Liver (tissue), 9 donors: ENCODE results near the gene PIGO. TPM values are rescaled to one million over a fixed set of nuclear protein-coding genes. Genes with fewer than 3 reads are reported as not detected.

Source experiments
- DNase-seq: peaks from one replicate; pipeline ENCODE4 v3.0.0-alpha.2; 2017; ENCODE audit warnings: low spot score
- H3K27ac ChIP-seq, 2 donors: one replicate each; pipeline ENCODE4 v1.7.0; 2013; ENCODE audit warnings: inconsistent platforms in 2 of 2, low read length in 2 of 2, control low read depth in 1 of 2, low read depth in 1 of 2, mild to moderate bottlenecking in 1 of 2
- H3K27me3 ChIP-seq, 4 donors: one replicate each; pipeline versions ENCODE4 v1.6.1 to v1.7.0; 2013; ENCODE audit warnings: low read length in 3 of 4, inconsistent platforms in 1 of 4, mild to moderate bottlenecking in 1 of 4, moderate library complexity in 1 of 4; ENCODE audit not compliant: control insufficient read depth in 4 of 4, insufficient read depth in 4 of 4
- H3K36me3 ChIP-seq, 4 donors: one replicate each; pipeline versions ENCODE4 v1.6.1 to v1.7.0; 2013; ENCODE audit warnings: low read length in 3 of 4, mild to moderate bottlenecking in 3 of 4, low read depth in 1 of 4, moderate library complexity in 1 of 4; ENCODE audit not compliant: control insufficient read depth in 4 of 4, insufficient read depth in 3 of 4
- H3K4me1 ChIP-seq, 4 donors: one replicate each; pipeline versions ENCODE4 v1.6.1 to v1.7.0; 2013; ENCODE audit warnings: low read length in 3 of 4, mild to moderate bottlenecking in 3 of 4, moderate library complexity in 1 of 4; ENCODE audit not compliant: control insufficient read depth in 4 of 4, insufficient read depth in 4 of 4
- H3K4me3 ChIP-seq, 3 donors: one replicate each; pipeline versions ENCODE4 v1.6.1 to v1.7.0; 2013; ENCODE audit warnings: low read length in 3 of 3, control low read depth in 1 of 3, low read depth in 1 of 3, mild to moderate bottlenecking in 1 of 3
- H3K9ac ChIP-seq, 2 donors: one replicate each; pipeline ENCODE4 v1.7.0; 2013; ENCODE audit warnings: low read length in 2 of 2, mild to moderate bottlenecking in 2 of 2, moderate library complexity in 2 of 2, control low read depth in 1 of 2, low read depth in 1 of 2
- H3K9me3 ChIP-seq, 4 donors: one replicate each; pipeline versions ENCODE4 v1.6.1 to v1.7.0; 2013; ENCODE audit warnings: low read length in 3 of 4; ENCODE audit not compliant: control insufficient read depth in 4 of 4
- CTCF ChIP-seq: fragments of 150-350 bp; IDR thresholded peaks from 2 replicates; pipeline ENCODE4 v1.5.1; 2017; ENCODE audit warnings: improper control_type of control experiment, low read depth, low read length; ENCODE audit not compliant: missing input control
- EGR1 ChIP-seq, 2 donors: IDR thresholded peaks; 2 replicates each; pipeline ENCODE4 v1.6.1; 2016 to 2018; ENCODE audit warnings: antibody characterized with exemption in 2 of 2, low read depth in 2 of 2
- FOXA1 ChIP-seq: IDR thresholded peaks from 2 replicates; pipeline ENCODE4 v1.6.1; 2016; ENCODE audit warnings: antibody characterized with exemption
- FOXA2 ChIP-seq: IDR thresholded peaks from 2 replicates; pipeline ENCODE4 v1.6.1; 2016; ENCODE audit warnings: antibody characterized with exemption
- GABPA ChIP-seq, 2 donors: IDR thresholded peaks in 1 of 2; conservative IDR thresholded peaks in 1 of 2; 2 replicates each; pipeline ENCODE4 v1.6.1; 2016; ENCODE audit warnings: antibody characterized with exemption in 2 of 2, mild to moderate bottlenecking in 1 of 2, moderate library complexity in 1 of 2
- HNF4A ChIP-seq, 2 donors: conservative IDR thresholded peaks; 2 replicates each; pipeline ENCODE4 v1.6.1; 2016; ENCODE audit warnings: antibody characterized with exemption in 2 of 2, mild to moderate bottlenecking in 2 of 2
- HNF4G ChIP-seq: IDR thresholded peaks from 2 replicates; pipeline ENCODE4 v1.6.1; 2016; ENCODE audit warnings: antibody characterized with exemption
- JUND ChIP-seq, 2 donors: IDR thresholded peaks; 2 replicates each; pipeline ENCODE4 v1.6.1; 2016; ENCODE audit warnings: antibody characterized with exemption in 2 of 2
- MAX ChIP-seq: IDR thresholded peaks from 2 replicates; pipeline ENCODE4 v1.6.1; 2016; ENCODE audit warnings: antibody characterized with exemption
- NR2F2 ChIP-seq: IDR thresholded peaks from 2 replicates; pipeline ENCODE4 v1.6.1; 2016; ENCODE audit warnings: antibody characterized with exemption
- RAD21 ChIP-seq, 2 donors: IDR thresholded peaks; 2 replicates each; pipeline ENCODE4 v1.6.1; 2016; ENCODE audit warnings: antibody characterized with exemption in 2 of 2, mild to moderate bottlenecking in 2 of 2
- RXRA ChIP-seq, 2 donors: IDR thresholded peaks; 2 replicates each; pipeline ENCODE4 v1.6.1; 2017 to 2018; ENCODE audit warnings: antibody characterized with exemption in 2 of 2, mild to moderate bottlenecking in 1 of 2
- SP1 ChIP-seq: IDR thresholded peaks from 2 replicates; pipeline ENCODE4 v1.6.1; 2018; ENCODE audit warnings: antibody characterized with exemption, mild to moderate bottlenecking
- TAF1 ChIP-seq: conservative IDR thresholded peaks from 2 replicates; pipeline ENCODE4 v1.6.1; 2016; ENCODE audit warnings: antibody characterized with exemption, mild to moderate bottlenecking
- YY1 ChIP-seq: IDR thresholded peaks from 2 replicates; pipeline ENCODE4 v1.6.1; 2016; ENCODE audit warnings: antibody characterized with exemption, mild to moderate bottlenecking
- WGBS: extraction: QIAGEN DNeasy Blood & Tissue Kit; methylation state at CpG from one replicate; pipeline ENCODE4 v1.1.7; 2013; 5-methylcytosine and 5-hydroxymethylcytosine counted together
- polyA plus RNA-seq, 2 donors: library from polyadenylated mRNA; stranded (reverse) in 1 of 2; unstranded in 1 of 2; fragments of 200-250 nt in 1 of 2; fragments of >200 nt in 1 of 2; fragmentation: Nextera tagmentation in 1 of 2; extraction: Ambion mirVana in 1 of 2; gene quantifications; one replicate each; pipeline versions ENCODE4 v1.2.1 to v1.2.3, GENCODE V29; 2013 to 2015
- total RNA-seq, 2 donors: library from RNA; depleted of rRNA; stranded (reverse); fragments of >200 nt; gene quantifications; one replicate each; pipeline ENCODE4 v1.2.3, GENCODE V29; 2014
- TF ChIP-seq, protein P1 (sequence below): IDR thresholded peaks from 2 replicates; pipeline ENCODE4 v1.6.1; 2016; ENCODE audit warnings: antibody characterized with exemption, mild to moderate bottlenecking
- TF ChIP-seq, protein P2 (sequence below): IDR thresholded peaks from 2 replicates; pipeline ENCODE4 v1.6.1; 2016; ENCODE audit warnings: antibody characterized with exemption
- donor health status: healthy.
- donor health status: healthy.
- donor health status: healthy.
- donor health status: healthy.
- donor health status: healthy.

Gene PIGO
- total and polyA plus RNA-seq, 4 donors: 10.5 to 16.0 (median 15.5) TPM

GRCh38 chr9:35105126-35105525, 8.7 kb upstream of the PIGO start:
- TF ChIP-seq RXRA (IDR thresholded peaks at IDR 0.05): no peak
- TF ChIP-seq CTCF: no peak
- TF ChIP-seq MAX: no peak
- TF ChIP-seq, protein P1, sequence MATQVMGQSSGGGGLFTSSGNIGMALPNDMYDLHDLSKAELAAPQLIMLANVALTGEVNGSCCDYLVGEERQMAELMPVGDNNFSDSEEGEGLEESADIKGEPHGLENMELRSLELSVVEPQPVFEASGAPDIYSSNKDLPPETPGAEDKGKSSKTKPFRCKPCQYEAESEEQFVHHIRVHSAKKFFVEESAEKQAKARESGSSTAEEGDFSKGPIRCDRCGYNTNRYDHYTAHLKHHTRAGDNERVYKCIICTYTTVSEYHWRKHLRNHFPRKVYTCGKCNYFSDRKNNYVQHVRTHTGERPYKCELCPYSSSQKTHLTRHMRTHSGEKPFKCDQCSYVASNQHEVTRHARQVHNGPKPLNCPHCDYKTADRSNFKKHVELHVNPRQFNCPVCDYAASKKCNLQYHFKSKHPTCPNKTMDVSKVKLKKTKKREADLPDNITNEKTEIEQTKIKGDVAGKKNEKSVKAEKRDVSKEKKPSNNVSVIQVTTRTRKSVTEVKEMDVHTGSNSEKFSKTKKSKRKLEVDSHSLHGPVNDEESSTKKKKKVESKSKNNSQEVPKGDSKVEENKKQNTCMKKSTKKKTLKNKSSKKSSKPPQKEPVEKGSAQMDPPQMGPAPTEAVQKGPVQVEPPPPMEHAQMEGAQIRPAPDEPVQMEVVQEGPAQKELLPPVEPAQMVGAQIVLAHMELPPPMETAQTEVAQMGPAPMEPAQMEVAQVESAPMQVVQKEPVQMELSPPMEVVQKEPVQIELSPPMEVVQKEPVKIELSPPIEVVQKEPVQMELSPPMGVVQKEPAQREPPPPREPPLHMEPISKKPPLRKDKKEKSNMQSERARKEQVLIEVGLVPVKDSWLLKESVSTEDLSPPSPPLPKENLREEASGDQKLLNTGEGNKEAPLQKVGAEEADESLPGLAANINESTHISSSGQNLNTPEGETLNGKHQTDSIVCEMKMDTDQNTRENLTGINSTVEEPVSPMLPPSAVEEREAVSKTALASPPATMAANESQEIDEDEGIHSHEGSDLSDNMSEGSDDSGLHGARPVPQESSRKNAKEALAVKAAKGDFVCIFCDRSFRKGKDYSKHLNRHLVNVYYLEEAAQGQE: no peak
- no peak for TF ChIP-seq NR2F2
- no peak for TF ChIP-seq HNF4G
- TF ChIP-seq HNF4A (conservative IDR thresholded peaks at IDR 0.05): no peak
- no peak for TF ChIP-seq YY1
- no peak for TF ChIP-seq JUND (IDR thresholded peaks at IDR 0.05)
- TF ChIP-seq FOXA2: no peak
- TF ChIP-seq SP1: no peak
- TF ChIP-seq EGR1 (IDR thresholded peaks at IDR 0.05; ENCODE audit: low read depth in 2 of 2): no peak
- TF ChIP-seq FOXA1: no peak
- TF ChIP-seq GABPA (IDR thresholded peaks at IDR 0.05 in 1 of 2, conservative IDR thresholded peaks at IDR 0.05 in 1 of 2): no peak
- no peak for TF ChIP-seq TAF1
- no peak for TF ChIP-seq RAD21 (IDR thresholded peaks at IDR 0.05)
- TF ChIP-seq, protein P2, sequence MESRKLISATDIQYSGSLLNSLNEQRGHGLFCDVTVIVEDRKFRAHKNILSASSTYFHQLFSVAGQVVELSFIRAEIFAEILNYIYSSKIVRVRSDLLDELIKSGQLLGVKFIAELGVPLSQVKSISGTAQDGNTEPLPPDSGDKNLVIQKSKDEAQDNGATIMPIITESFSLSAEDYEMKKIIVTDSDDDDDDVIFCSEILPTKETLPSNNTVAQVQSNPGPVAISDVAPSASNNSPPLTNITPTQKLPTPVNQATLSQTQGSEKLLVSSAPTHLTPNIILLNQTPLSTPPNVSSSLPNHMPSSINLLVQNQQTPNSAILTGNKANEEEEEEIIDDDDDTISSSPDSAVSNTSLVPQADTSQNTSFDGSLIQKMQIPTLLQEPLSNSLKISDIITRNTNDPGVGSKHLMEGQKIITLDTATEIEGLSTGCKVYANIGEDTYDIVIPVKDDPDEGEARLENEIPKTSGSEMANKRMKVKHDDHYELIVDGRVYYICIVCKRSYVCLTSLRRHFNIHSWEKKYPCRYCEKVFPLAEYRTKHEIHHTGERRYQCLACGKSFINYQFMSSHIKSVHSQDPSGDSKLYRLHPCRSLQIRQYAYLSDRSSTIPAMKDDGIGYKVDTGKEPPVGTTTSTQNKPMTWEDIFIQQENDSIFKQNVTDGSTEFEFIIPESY: no peak
- Histone ChIP-seq H3K4me3 (no peak overlapping the region), H3K27me3 (no peaks in the 10 kb centered on the region), H3K4me1 (peaks cover 2 to 30% (median 22%) of the 10 kb centered on the region in 4 donors), H3K27ac (no peak overlapping the region), H3K9me3 (no peaks in the 10 kb centered on the region), H3K9ac (no peak overlapping the region), H3K36me3 (peaks cover 12 to 48% (median 21%) of the 10 kb centered on the region in 4 donors)
- 92% methylated on average over 12 of the region's 12 CpGs for WGBS
- no peak for DNase-seq

GRCh38 chr9:35104586-35104985, 8.2 kb upstream of the PIGO start:
- Histone ChIP-seq H3K9me3 (no peaks in the 10 kb centered on the region), H3K27ac (no peak overlapping the region), H3K4me3 (no peak overlapping the region), H3K4me1 (peaks cover 0 to 25% (median 18%) of the 10 kb centered on the region in 4 donors), H3K9ac (no peak overlapping the region), H3K27me3 (no peaks in the 10 kb centered on the region), H3K36me3 (peaks cover 13 to 53% (median 25%) of the 10 kb centered on the region in 4 donors)
- TF ChIP-seq RAD21 (IDR thresholded peaks at IDR 0.05) (no peak), TAF1 (no peak), JUND (IDR thresholded peaks at IDR 0.05) (no peak), NR2F2 (no peak), HNF4G (no peak), MAX (no peak), EGR1 (IDR thresholded peaks at IDR 0.05; ENCODE audit: low read depth in 2 of 2) (no peak), YY1 (no peak), HNF4A (conservative IDR thresholded peaks at IDR 0.05) (no peak), SP1 (no peak), FOXA2 (no peak), CTCF (no peak), RXRA (IDR thresholded peaks at IDR 0.05) (no peak)
- TF ChIP-seq, protein P1: no peak
- DNase-seq: no peak
- 95% methylated on average over 4 of the region's 4 CpGs for WGBS
